B cell (primary cell): ENCODE data around the gene SNTG2.

ENCODE experiments used
- CTCF ChIP-seq: fragments of 200-600 bp; IDR thresholded peaks from one replicate; pipeline ENCODE4 v1.8.0; 2022; ENCODE audit warnings: antibody characterized with exemption, mild to moderate bottlenecking
- EZH2 ChIP-seq: IDR thresholded peaks from 2 replicates; pipeline ENCODE4 v1.6.1; 2012; ENCODE audit warnings: borderline replicate concordance, low read depth, mild to moderate bottlenecking, moderate library complexity, low read length; ENCODE audit not compliant: insufficient read depth, poor library complexity, severe bottlenecking

GRCh38 chr2:926259-926793, 24.3 kb upstream of the SNTG2 start:
- TF ChIP-seq CTCF, result no peak
- TF ChIP-seq EZH2, result no peak
